VCaP (cell line): ENCODE data around the gene EPGN.

Source experiments
- H3K27ac ChIP-seq: fragments of 450-650 bp; 2 replicates; pipeline ENCODE4 v1.5.1; 2017
- TF ChIP-seq, protein P1 (sequence below): fragments of 450-650 bp; conservative IDR thresholded peaks from 2 replicates; pipeline ENCODE4 v1.5.1; 2017; ENCODE audit warnings: mild to moderate bottlenecking, moderate library complexity

The EPGN gene

DNA sequence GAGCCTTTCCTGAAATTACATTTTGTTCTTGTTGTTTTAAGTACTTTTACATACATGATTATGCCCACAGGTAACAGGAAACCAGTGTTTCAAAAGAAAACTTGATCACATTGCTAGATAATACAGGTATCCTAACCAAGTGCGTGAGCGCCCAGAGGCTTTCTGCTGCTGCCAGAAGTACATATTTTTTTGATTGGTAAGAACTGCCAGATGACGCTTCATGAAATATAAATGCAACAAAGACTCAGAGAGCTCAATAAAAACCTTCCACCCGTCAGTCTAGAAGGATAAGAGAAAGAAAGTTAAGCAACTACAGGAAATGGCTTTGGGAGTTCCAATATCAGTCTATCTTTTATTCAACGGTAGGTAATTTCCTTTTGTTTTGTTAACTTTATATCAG lies at the start of gene EPGN:
Gene EPGN (plus strand): TSS at position 256 of the 400 bp plus-strand sequence. CDS start 64 bp downstream, at position 320.
- H3K27ac ChIP-seq = no peak within 1 kb of the TSS
- TF ChIP-seq, protein P1, sequence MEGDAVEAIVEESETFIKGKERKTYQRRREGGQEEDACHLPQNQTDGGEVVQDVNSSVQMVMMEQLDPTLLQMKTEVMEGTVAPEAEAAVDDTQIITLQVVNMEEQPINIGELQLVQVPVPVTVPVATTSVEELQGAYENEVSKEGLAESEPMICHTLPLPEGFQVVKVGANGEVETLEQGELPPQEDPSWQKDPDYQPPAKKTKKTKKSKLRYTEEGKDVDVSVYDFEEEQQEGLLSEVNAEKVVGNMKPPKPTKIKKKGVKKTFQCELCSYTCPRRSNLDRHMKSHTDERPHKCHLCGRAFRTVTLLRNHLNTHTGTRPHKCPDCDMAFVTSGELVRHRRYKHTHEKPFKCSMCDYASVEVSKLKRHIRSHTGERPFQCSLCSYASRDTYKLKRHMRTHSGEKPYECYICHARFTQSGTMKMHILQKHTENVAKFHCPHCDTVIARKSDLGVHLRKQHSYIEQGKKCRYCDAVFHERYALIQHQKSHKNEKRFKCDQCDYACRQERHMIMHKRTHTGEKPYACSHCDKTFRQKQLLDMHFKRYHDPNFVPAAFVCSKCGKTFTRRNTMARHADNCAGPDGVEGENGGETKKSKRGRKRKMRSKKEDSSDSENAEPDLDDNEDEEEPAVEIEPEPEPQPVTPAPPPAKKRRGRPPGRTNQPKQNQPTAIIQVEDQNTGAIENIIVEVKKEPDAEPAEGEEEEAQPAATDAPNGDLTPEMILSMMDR = no peak

DNA sequence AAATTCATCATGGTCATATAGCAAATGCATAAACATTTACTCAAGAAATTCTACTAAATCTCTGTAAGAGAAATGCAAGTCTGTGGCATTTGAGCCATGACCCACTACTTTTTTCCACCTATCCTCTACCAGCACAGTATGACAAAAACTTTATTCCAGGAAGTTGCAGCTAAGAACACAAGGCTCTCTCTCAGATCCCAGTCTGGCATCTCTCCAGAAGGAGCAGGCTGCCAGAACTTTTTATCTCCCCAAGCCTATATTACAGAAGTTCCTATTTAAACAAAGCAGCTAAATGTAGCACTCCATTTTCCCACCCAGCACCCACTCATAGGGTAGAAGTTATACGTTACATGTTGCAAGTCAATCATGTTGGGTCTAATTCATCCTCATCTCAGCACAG lies 49.3 kb upstream of the EPGN start:
- TF ChIP-seq, protein P1 = no peak
- no peak overlapping the region for H3K27ac ChIP-seq

DNA sequence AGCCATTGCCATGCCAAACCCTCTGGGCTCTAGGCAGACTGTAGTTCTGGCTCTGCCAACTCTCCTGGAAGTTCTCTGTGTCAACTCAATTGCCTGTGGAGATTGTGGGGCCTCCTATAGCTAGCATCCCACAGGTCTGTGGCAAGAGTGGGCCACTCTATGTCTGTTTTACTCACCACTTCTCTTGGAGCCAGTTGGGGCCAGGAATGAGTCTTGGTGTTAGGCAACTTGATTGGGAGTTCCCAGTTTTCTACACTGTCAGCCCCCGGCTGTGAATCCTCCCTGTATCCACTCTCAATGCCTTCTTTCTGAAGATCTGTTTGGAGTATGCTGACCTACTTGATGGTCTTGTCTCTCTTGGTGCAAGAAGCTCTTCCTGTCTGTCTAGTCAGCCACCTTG lies 48.2 kb upstream of the EPGN start:
- TF ChIP-seq, protein P1 = no peak

DNA sequence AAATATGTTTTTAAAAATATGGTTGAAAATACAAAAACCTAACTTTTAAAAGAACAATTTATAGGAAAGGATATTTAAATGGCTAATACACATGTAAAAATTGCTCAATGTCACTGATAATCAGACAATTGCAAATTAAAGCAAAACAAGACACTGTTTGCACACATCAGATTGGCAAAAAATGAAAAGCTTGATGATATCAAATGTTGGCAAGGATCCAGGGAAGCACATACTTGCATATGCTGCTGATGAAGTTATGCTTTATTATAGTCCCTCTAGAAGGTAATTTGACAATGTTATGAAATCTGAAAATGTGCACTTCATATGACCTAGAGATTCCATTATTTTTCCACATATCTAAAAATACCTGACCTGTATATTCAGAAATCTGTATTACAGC lies 45.7 kb upstream of the EPGN start:
- TF ChIP-seq, protein P1 = no peak
- H3K27ac ChIP-seq = no peak overlapping the region

More for the DNA sequence above, 48.2 kb upstream of the EPGN start:
- H3K27ac ChIP-seq = no peak overlapping the region

GRCh38 chr4:74263551-74263950 lies 44.7 kb upstream of the EPGN start:
- TF ChIP-seq, protein P1 = no peak
- no peak overlapping the region for H3K27ac ChIP-seq

GRCh38 chr4:74266081-74266480 lies 42.2 kb upstream of the EPGN start:
- no peak overlapping the region for H3K27ac ChIP-seq
- TF ChIP-seq, protein P1 = no peak

- TF ChIP-seq, protein P1 = no peak
- H3K27ac ChIP-seq = no peak overlapping the region
These were observed 40.2 kb upstream of the EPGN start for GRCh38 chr4:74267998-74268606.
